Activated CD8-positive, alpha-beta memory T cell treated with anti-CD3 and anti-CD28 coated beads for 4 hours (primary cell): ENCODE data around the gene STAC.
"Not testable (repeated sequence)": the region's sequence is repeated elsewhere in the genome, so short reads cannot be mapped to it uniquely, and the experiment has no call there.

ENCODE experiments used
- DNase-seq, 2 donors: peaks; one replicate each; pipeline ENCODE4 v3.0.0-alpha.2; 2020; ENCODE audit warnings: low read depth in 2 of 2

Gene STAC

DNA sequence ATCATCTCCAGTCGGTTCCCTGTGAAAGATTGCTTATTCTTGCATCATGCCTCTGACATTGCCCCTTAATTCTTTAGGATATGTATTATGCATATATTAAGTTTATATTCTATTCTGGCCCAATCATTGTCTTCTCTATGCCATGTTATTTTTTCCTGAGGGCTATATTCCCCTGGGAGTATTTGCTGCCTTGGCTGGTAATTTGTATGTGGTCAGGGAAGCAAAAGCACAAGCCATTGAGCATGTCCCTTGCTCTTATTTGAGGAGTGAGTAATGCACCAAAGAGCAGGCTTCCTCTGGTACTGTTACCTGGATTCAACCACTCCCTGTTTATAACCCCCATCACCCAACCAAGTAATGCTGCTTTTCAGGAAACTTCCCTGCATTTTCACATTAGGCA is 36.3 kb downstream of the STAC start:
- no peak for DNase-seq

DNA sequence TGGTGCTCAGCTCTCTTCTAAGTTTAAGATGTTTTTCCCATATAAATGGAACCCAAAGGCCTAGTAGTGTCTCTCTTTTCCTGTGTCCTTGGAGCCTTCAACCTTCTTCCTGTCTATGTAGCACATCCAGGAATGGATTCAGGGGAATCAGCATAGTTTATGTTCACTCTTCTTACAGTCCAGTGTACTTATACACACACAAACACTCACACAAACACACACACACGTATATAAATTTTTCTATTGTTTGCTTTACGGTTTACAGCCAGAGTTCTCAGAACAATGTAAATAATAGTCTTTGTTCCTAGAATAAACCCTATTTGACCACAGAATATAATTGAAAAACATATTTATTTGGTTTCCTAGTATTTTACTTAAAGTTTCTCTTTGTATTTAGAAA is 36.9 kb downstream of the STAC start:
- no peak for DNase-seq

DNA sequence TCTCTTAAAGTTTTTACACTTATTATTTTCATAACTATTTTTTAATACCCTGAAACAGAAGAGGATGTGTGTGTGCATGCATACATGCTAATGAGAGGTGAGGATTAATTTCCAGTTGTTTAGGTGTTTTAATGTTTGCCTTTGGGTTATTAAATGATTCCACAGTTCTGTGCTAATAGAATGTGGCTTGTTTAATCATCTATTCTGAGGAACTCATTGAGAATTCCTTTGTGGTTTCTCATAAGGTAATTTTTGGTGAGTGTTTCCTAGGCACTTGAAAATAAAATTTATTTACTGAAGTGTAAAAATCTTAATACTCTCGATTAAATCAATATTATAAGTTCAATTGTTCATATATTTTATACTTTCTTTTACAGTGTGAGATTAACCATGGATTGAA is 38.0 kb downstream of the STAC start:
- no peak for DNase-seq

DNA sequence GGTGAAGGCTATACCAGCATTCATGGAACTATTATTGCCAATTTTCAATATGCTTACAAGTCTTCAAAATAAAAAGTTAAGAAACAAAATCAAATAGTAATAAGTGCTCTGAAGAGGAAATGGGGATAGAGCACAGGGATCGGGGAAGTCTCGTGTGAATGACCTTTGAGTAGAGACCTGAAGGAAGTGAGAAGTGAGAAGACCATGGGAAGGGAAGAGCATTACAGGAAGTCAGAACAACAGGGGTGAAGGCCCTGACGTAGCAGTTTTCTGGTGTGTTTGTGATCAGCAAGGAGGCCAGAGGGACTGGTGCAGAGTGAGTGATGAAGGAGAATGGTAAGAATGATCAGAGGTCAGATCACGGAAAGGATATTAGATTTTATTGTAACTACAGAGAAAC is 48.1 kb downstream of the STAC start:
- no peak for DNase-seq

DNA sequence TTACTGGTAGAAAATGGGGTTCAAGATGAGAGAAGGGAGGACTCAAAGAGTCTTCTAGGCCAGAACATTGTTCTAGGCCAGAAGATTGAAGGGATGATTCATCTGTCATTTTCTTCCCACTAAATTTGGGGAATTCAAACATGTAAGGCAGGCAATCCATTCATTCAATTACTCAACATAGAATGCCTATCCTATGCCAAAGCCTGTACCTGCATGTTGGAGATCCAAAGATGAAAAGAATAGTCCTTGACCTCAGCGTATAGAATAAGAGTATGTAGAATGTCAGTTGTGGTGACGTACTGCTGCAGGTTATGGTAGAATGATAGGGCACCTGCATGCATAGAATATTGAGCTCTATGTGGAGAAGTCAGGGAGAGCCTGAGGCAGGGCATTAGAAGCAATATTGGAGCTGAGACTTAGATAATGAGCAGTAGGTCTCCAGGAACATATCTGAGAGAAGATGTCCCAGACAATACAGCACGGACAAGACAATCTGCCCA is 49.7 kb downstream of the STAC start:
- DNase-seq, result no peak

GRCh38 chr3:36433511-36433910 is 53.2 kb downstream of the STAC start:
- no peak for DNase-seq

GRCh38 chr3:36434687-36435426 is 54.6 kb downstream of the STAC start:
- DNase-seq, result no peak

- DNase-seq, result no peak
Observed at GRCh38 chr3:36443028-36443686, 62.9 kb downstream of the STAC start.

- no peak for DNase-seq
Observed at GRCh38 chr3:36444909-36445308, 64.6 kb downstream of the STAC start.

- DNase-seq, result no peak
Observed at GRCh38 chr3:36446276-36446675, 66.0 kb downstream of the STAC start.

GRCh38 chr3:36447061-36447460 is 66.8 kb downstream of the STAC start:
- DNase-seq, result no peak

DNA sequence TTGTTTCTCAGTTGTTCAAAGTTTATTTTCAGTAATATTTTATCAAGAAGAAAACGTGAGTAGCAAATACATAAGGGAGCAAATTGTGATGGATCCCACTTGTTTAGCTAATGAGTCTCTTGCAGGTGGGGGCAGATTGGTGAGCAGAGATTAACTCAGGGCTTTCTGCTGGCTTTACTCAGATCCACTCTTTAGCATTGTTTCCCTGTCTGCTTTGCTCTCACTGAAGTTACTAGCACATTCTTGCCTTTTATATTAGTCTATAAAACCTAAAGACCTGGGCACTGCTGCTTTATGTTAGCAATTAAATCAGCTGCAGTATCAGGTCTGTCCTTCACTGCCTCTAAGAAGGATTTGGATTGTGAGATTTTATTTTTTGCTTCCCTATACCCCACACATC is 71.5 kb downstream of the STAC start:
- no peak for DNase-seq

GRCh38 chr3:36453213-36453612 is 72.9 kb downstream of the STAC start:
- not testable (repeated sequence) for DNase-seq

GRCh38 chr3:36453896-36454295 is 73.6 kb downstream of the STAC start:
- not testable (repeated sequence) for DNase-seq

DNA sequence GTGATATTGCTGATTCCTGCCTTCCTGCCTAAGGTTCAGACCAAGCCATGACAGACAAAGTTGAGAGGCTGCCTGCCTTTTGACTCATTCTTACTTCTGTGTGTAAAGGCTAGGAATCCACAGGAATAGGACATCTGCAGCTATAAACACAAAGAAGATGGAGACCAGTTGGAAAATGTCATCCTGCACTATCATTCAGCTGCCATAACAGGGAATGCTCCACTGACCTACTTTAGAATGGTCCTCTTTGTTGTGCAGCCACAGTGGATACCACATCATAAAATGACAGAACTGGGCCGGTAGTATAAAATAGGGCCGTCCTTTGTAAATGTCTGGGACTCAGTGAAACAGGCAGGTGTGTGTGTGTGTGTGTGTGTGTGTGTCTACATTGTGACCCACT is 75.1 kb downstream of the STAC start:
- no peak for DNase-seq

GRCh38 chr3:36456784-36457183 is 76.5 kb downstream of the STAC start:
- no peak for DNase-seq

DNA sequence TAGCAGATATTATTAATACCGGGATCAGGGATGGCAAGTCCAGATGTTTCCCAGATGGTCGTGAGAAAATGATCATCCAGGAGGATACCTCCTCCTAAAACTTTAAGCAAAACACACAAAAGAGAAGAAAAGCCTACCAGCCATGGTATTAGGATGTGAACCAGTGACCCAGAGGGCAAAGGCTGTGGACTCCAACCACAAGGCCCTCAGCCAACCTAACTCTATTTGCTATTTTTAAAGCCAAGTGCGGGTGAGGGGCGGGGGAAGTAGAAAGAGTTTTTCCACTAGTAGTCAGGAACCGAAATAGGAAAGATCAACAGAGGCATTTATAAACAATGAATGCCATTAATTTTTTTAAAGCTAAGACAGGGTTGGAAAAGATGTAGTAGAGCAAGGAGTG is 77.4 kb downstream of the STAC start:
- no peak for DNase-seq

- no peak for DNase-seq
Observed at GRCh38 chr3:36459177-36459576, 78.9 kb downstream of the STAC start.

DNA sequence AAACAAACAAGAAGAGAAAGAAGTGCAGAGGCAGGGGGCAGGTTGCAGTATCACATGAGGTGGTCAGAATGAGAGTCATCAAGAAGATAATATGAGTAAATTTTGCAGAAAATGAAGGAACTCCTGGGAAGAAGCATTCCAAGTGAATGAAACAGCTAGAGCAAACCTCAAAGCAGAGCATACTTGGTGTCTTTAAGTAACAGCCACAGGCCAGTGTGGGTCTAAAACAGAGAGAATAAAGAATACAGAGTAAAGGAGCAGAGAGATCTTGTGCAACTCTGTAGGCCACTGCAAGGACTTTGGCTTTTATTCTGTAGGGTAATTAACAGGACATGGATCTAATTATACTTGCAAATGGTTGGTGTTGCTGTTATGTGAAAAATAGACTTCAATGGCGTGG is 81.3 kb downstream of the STAC start:
- DNase-seq, result no peak

DNA sequence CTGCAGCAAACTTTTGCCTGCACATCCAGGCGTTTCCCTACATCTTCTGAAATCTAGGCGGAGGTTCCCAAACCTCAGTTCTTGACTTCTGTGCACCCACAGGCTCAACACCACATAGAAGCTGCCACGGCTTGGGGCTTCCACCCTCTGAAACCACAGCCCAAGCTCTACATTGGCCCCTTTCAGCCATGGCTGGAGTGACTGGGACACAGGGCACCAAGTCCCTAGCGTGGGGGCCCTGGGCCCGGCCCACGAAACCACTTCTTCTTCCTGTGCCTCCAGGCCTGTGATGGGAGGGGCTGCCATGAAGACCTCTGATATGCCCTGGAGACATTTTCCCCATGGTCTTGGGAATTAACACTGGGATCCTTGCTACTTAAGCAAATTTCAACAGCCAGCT is 91.7 kb downstream of the STAC start:
- not testable (repeated sequence) for DNase-seq

GRCh38 chr3:36475558-36475957 is 95.3 kb downstream of the STAC start:
- DNase-seq, result no peak

GRCh38 chr3:36476286-36476942 is 96.1 kb downstream of the STAC start:
- no peak for DNase-seq

- DNase-seq, result no peak
Observed at GRCh38 chr3:36477655-36478054, 97.4 kb downstream of the STAC start.
